ENCODE measurements around the gene FAM83G.
"Not testable (repeated sequence)": the region's sequence is repeated elsewhere in the genome, so short reads cannot be mapped to it uniquely, and the experiment has no call there.

GRCh38 chr17:18922596-18922995 lies 82.0 kb downstream of the FAM83G start:
- TF ChIP-seq EP300 (IDR thresholded peaks at IDR 0.05; ENCODE audit: borderline replicate concordance in 1 of 2, low read depth in 1 of 2, low read length in 1 of 2); CTCF (IDR thresholded peaks at IDR 0.05); RFX5 (IDR thresholded peaks at IDR 0.05; ENCODE audit: low read length); GABPA (IDR thresholded peaks at IDR 0.05; ENCODE audit: low read depth); YY1 (IDR thresholded peaks at IDR 0.05; ENCODE audit: low read depth); MAX (IDR thresholded peaks at IDR 0.05; ENCODE audit: low read depth): not testable (repeated sequence)

All from SK-N-SH (cell line).